ENCODE results near the gene GCKR.

The GCKR gene

GRCh38 chr2:27464443-27464842 is 32.2 kb upstream of the GCKR start:
- H3K9me3 Mint-ChIP-seq, result no peaks in the 10 kb centered on the region
- no peak overlapping the region for H3K4me3 Mint-ChIP-seq
- H3K27me3 Mint-ChIP-seq (ENCODE audit: low read depth, poor library complexity), result peaks cover 3% of the 10 kb centered on the region
- no peaks in the 10 kb centered on the region for H3K36me3 Mint-ChIP-seq (ENCODE audit: low read depth)
- H3K27ac Mint-ChIP-seq, result no peak overlapping the region
- no peak for DNase-seq
- TF ChIP-seq, protein P1, sequence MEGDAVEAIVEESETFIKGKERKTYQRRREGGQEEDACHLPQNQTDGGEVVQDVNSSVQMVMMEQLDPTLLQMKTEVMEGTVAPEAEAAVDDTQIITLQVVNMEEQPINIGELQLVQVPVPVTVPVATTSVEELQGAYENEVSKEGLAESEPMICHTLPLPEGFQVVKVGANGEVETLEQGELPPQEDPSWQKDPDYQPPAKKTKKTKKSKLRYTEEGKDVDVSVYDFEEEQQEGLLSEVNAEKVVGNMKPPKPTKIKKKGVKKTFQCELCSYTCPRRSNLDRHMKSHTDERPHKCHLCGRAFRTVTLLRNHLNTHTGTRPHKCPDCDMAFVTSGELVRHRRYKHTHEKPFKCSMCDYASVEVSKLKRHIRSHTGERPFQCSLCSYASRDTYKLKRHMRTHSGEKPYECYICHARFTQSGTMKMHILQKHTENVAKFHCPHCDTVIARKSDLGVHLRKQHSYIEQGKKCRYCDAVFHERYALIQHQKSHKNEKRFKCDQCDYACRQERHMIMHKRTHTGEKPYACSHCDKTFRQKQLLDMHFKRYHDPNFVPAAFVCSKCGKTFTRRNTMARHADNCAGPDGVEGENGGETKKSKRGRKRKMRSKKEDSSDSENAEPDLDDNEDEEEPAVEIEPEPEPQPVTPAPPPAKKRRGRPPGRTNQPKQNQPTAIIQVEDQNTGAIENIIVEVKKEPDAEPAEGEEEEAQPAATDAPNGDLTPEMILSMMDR (IDR thresholded peaks at IDR 0.05), result no peak
- no peaks in the 10 kb centered on the region for H3K4me1 Mint-ChIP-seq

DNA sequence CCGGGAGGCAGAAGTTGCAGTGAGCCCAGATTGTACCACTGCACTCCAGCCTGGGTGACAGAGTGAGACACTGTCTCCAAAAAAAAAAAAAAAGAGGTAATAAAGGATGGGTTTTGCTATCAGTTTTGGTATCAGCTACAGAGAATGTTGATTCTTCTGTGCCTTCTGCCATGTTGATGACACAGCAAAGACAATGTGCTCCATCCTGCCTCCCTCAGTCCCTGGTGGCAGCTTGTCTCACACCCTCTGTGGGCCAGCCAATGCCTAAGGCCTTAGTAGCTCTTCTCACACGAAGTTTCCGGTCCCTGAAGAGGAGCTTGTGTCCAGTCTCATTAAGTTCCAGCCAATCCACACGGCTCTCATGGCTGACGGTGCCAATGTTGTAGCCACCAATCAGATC is 24.7 kb upstream of the GCKR start:
- Mint-ChIP-seq H3K4me3 (no peak overlapping the region), H3K27ac (no peak overlapping the region), H3K4me1 (no peaks in the 10 kb centered on the region), H3K36me3 (ENCODE audit: low read depth) (peaks cover 40% of the 10 kb centered on the region), H3K27me3 (ENCODE audit: low read depth, poor library complexity) (peaks cover 3% of the 10 kb centered on the region), H3K9me3 (no peaks in the 10 kb centered on the region)
- no peak for DNase-seq
- TF ChIP-seq, protein P1 (IDR thresholded peaks at IDR 0.05), result no peak

DNA sequence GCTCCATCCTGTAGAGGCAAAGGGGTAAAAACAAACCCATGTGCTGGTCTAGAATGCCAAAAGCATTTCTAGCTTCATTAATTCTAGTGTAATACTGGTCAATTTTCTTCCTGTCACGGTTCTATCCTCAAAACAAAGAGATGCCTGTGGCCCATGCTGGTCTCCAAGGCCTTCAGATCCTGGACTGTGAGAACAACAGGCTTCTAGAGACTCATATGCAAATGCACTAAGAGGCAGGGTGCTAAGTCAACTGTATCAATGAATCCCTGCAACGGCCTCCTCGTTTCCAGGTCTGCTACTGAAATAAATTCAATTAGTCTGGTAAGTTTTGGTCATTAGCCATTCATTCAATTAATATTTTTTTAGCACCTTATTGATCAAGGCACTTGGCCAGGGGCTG is 11.1 kb upstream of the GCKR start:
- no peak overlapping the region for H3K4me3 Mint-ChIP-seq
- TF ChIP-seq, protein P1 (IDR thresholded peaks at IDR 0.05), result no peak
- no peak overlapping the region for H3K27ac Mint-ChIP-seq

GRCh38 chr2:27489118-27489497 is 7.5 kb upstream of the GCKR start:
- no peak for DNase-seq
- Mint-ChIP-seq H3K9me3 (no peaks in the 10 kb centered on the region), H3K4me3 (peak overlapping the region; percentile 92), H3K27me3 (ENCODE audit: low read depth, poor library complexity) (peaks cover 34% of the 10 kb centered on the region), H3K36me3 (ENCODE audit: low read depth) (peaks cover 5% of the 10 kb centered on the region), H3K4me1 (peaks cover 26% of the 10 kb centered on the region), H3K27ac (peak overlapping the region; percentile 95)
- TF ChIP-seq, protein P1 (IDR thresholded peaks at IDR 0.05), result no peak

More for the DNA sequence above, 11.1 kb upstream of the GCKR start:
- Mint-ChIP-seq H3K36me3 (ENCODE audit: low read depth) (peaks cover 19% of the 10 kb centered on the region), H3K4me1 (peaks cover 20% of the 10 kb centered on the region), H3K27me3 (ENCODE audit: low read depth, poor library complexity) (no peaks in the 10 kb centered on the region), H3K9me3 (no peaks in the 10 kb centered on the region)
- no peak for DNase-seq

GRCh38 chr2:27489498-27490397 is 6.9 kb upstream of the GCKR start, which contains the start of gene IFT172:
IFT172 (minus strand) TSS chr2:27489743; CDS start chr2:27489653, 90 bp downstream.
- Mint-ChIP-seq H3K9me3 (no peaks in the 10 kb centered on the region), H3K27me3 (ENCODE audit: low read depth, poor library complexity) (peaks cover 39% of the 10 kb centered on the region), H3K36me3 (ENCODE audit: low read depth) (peaks cover 4% of the 10 kb centered on the region), H3K27ac (peak within 1 kb of the TSS; percentile 95), H3K4me1 (peaks cover 29% of the 10 kb centered on the region), H3K4me3 (peak within 1 kb of the TSS; percentile 92)
- TF ChIP-seq, protein P1 (IDR thresholded peaks at IDR 0.05), result no peak
- DNase-seq, result peak; percentile 99

Data from nephron progenitor cell (in vitro differentiated cells).